ENCODE results near the gene RNF215.

The RNF215 gene

DNA sequence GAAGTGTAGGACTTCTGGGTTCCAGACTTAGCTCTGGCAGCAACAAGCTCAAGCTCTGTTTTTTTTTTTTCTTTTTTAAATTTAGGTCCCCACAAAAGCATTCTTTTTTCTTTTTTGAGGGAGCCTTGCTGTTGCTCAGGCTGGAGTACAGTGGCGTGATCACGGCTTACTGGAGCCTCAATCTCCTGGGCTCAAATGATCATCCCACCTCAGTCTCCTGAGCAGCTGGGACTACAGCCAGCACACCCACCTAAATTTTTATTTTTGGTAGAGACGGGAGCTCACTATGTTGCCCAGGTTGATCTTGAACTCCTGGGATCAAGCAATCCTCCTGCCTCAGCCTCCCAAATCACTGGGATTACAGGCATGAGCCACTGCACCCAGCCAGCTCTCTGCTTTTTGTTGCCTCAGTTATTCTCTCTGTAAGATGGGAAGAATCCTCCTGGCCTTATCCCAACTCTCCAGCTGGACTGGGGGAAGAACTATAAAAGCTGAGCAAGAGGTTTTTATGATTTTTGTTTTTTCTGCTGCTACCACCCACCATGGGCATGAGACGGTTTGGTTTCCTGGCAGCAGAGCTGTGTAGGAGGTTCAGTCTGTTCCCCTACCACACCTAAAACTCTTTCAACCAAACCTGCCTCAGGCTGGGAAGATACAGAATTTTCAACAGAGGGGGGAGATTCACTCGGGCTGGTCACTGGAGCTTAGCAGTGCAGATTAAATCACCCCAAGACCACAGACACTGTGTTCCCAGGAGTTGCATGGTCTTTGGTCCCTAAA is 26.7 kb upstream of the RNF215 start:
- no peak for DNase-seq (ENCODE audit: low spot score)
- in situ Hi-C loops (cut with MboI; ENCODE audit: low pct_unique_long_range_greater_than_20kb, low sequenced_read_pairs, unreplicated experiment), result no loop called here
- no peak for TF ChIP-seq CTCF (IDR thresholded peaks at IDR 0.05; ENCODE audit: extremely low read depth, insufficient read depth, missing control alignments)

DNA sequence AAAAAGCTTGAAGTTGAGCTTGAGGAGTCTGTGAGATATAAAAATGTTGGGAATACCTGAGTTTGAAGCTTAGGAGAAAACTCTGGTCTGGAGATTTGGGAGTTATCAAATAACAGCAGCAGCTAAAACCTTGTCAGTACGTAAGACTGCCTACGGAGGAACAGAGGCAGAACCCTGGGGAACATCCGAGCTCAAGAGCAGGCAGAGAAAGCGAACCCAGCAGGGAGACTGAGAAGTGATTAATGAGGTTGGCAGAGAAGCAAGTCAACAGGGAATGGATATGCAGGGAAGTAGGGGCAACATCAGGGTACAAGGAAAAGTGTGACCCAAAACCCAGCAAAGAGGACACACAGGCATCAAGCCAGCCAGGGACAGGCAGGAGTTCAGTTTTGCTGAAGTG is 25.8 kb upstream of the RNF215 start:
- DNase-seq (ENCODE audit: low spot score), result no peak
- TF ChIP-seq CTCF (IDR thresholded peaks at IDR 0.05; ENCODE audit: extremely low read depth, insufficient read depth, missing control alignments), result no peak
- in situ Hi-C loops (cut with MboI; ENCODE audit: low pct_unique_long_range_greater_than_20kb, low sequenced_read_pairs, unreplicated experiment), result no loop called here

DNA sequence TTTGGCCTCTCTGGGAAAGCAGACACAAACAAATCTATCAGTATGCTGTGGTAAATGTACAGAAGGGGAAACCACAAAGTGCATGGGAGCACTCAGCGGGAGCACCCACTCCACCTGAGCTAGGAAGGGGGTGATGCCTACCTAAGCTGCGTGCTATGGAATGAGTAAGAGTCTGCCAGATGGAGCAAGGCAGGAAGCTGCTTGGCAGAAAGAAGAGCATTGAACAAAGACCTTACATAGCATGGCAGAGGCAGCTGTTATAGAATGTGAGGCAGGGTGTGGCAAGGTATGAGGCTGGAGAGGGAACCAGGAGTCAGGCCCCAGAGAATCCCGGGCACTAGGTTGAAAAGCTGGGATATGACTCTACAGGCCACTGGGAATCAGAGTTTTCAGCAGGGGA is 24.6 kb upstream of the RNF215 start:
- in situ Hi-C loops (cut with MboI; ENCODE audit: low pct_unique_long_range_greater_than_20kb, low sequenced_read_pairs, unreplicated experiment), result no loop called here
- DNase-seq (ENCODE audit: low spot score), result no peak
- TF ChIP-seq CTCF (IDR thresholded peaks at IDR 0.05; ENCODE audit: extremely low read depth, insufficient read depth, missing control alignments), result no peak

GRCh38 chr22:30408388-30409102 is 21.3 kb upstream of the RNF215 start:
- in situ Hi-C loops (cut with MboI; ENCODE audit: low pct_unique_long_range_greater_than_20kb, low sequenced_read_pairs, unreplicated experiment), result no loop called here
- TF ChIP-seq CTCF (IDR thresholded peaks at IDR 0.05; ENCODE audit: extremely low read depth, insufficient read depth, missing control alignments), result no peak
- DNase-seq (ENCODE audit: low spot score), result no peak

- DNase-seq (ENCODE audit: low spot score), result no peak
- no peak for TF ChIP-seq CTCF (IDR thresholded peaks at IDR 0.05; ENCODE audit: extremely low read depth, insufficient read depth, missing control alignments)
- in situ Hi-C loops (cut with MboI; ENCODE audit: low pct_unique_long_range_greater_than_20kb, low sequenced_read_pairs, unreplicated experiment), result no loop called here
These were observed 19.2 kb upstream of the RNF215 start for GRCh38 chr22:30406400-30406799.

GRCh38 chr22:30405731-30406130 is 18.5 kb upstream of the RNF215 start:
- DNase-seq (ENCODE audit: low spot score), result no peak
- in situ Hi-C loops (cut with MboI; ENCODE audit: low pct_unique_long_range_greater_than_20kb, low sequenced_read_pairs, unreplicated experiment), result no loop called here
- TF ChIP-seq CTCF (IDR thresholded peaks at IDR 0.05; ENCODE audit: extremely low read depth, insufficient read depth, missing control alignments), result no peak
